ENCODE results near the gene RSPO1. TPM values are rescaled to one million over a fixed set of nuclear protein-coding genes. Genes with fewer than 3 reads are reported as not detected.

The RSPO1 gene
- total RNA-seq, 1 experiment from 2014 or later = not detected

DNA sequence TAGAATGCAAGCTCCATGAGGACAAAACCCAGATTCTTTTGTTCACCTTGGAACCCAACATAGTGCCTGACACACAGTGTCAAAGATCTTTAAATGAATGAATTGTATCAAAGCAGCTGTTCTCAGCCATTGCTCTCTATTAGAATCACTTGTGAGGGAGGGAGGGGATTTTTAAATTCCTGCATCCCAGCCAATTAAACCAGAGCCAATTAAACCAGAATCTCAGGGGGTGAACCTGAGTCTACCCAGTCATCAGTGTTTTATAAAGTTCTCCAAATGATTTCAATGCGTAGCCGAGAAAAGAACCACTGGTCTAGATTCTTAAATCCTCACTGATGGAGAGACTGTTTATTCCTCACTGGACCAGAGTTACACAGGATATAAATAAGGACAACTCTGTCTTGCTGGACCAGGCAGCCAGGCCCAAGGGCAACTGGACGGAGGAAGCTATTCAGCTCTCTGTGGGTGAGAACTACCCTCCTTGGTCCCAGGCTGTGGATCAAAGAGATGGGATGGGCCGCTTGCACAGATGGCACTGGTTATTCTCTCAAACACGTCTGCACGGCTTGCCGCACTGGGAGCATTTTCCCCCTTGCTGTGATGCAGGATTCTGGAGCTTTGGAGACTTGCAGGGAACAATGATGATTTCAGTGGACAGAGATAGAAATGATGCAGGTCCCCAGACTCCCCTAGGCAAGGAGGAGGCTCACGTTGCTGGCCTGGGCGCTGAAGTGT is 37.6 kb upstream of the RSPO1 start:
- Histone ChIP-seq H3F3A (ENCODE audit: low read length, unreplicated experiment) (no peaks in the 10 kb centered on the region), H3K36me3 (ENCODE audit: low read depth, low read length) (no peaks in the 10 kb centered on the region), H3K27ac (ENCODE audit: low read length) (no peak overlapping the region), H4K20me1 (ENCODE audit: low read length) (no peaks in the 10 kb centered on the region), H3K9ac (ENCODE audit: low read length) (no peak overlapping the region), H3K4me3 (ENCODE audit: low read length) (no peak overlapping the region), H3K79me2 (ENCODE audit: low read length) (no peaks in the 10 kb centered on the region), H3K4me2 (ENCODE audit: low read length) (no peak overlapping the region), H2AFZ (ENCODE audit: low read length) (no peak overlapping the region), H3K9me2 (replicated peaks; ENCODE audit: low read length) (no peaks in the 10 kb centered on the region), H3K27me3 (ENCODE audit: low read length) (peaks cover 32% of the 10 kb centered on the region), H3K4me1 (ENCODE audit: insufficient read depth, low read length) (no peaks in the 10 kb centered on the region), H3K9me3 (ENCODE audit: low read length) (no peaks in the 10 kb centered on the region)
- TF ChIP-seq EZH2 (IDR thresholded peaks at IDR 0.05; ENCODE audit: low read length, unreplicated experiment) = no peak
- no peak for TF ChIP-seq EZH2phosphoT487 (IDR thresholded peaks at IDR 0.05; ENCODE audit: borderline replicate concordance, low read length)
- no peak for TF ChIP-seq CTCF (conservative IDR thresholded peaks at IDR 0.05; ENCODE audit: low read depth, low read length)
- intact Hi-C loops (cut with micrococcal nuclease) = no loop called here
- ChIA-PET POLR2A (ENCODE audit: unreplicated experiment) (no interaction called here), CTCF (no interaction called here)
- ATAC-seq = no peak
- no TSS peak for BruUV-seq (replicated peaks)
- no peak for DNase-seq

DNA sequence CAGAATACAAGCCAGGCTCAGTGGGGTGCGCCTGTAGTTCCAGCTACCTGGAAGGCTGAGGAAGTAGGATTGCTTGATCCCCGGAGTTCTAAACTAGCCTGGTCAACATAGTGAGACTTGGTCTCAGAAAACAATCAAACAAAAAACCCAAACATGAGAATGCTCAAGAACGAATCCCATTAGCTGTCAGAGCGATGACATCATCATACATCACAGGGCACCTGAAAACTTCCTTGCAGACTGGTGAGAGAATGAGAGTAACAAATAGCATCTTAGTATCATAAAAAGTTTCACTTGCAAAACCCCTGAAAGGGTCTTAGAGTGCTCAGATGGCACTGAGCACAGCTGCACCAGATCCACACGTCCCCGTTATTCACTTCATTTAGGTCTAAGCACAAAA is 36.6 kb upstream of the RSPO1 start:
- Histone ChIP-seq H3K27me3 (ENCODE audit: low read length) (peaks cover 41% of the 10 kb centered on the region), H3F3A (ENCODE audit: low read length, unreplicated experiment) (no peaks in the 10 kb centered on the region), H3K9ac (ENCODE audit: low read length) (no peak overlapping the region), H3K27ac (ENCODE audit: low read length) (no peak overlapping the region), H3K9me2 (replicated peaks; ENCODE audit: low read length) (no peaks in the 10 kb centered on the region), H3K9me3 (ENCODE audit: low read length) (no peaks in the 10 kb centered on the region), H4K20me1 (ENCODE audit: low read length) (no peaks in the 10 kb centered on the region), H3K4me1 (ENCODE audit: insufficient read depth, low read length) (no peaks in the 10 kb centered on the region), H3K4me2 (ENCODE audit: low read length) (no peak overlapping the region), H2AFZ (ENCODE audit: low read length) (no peak overlapping the region), H3K4me3 (ENCODE audit: low read length) (no peak overlapping the region), H3K79me2 (ENCODE audit: low read length) (no peaks in the 10 kb centered on the region), H3K36me3 (ENCODE audit: low read depth, low read length) (no peaks in the 10 kb centered on the region)
- DNase-seq (no peak), ATAC-seq (no peak)
- ChIA-PET POLR2A (ENCODE audit: unreplicated experiment) (no interaction called here), CTCF (no interaction called here)
- TF ChIP-seq EZH2phosphoT487 (IDR thresholded peaks at IDR 0.05; ENCODE audit: borderline replicate concordance, low read length) = no peak
- no peak for TF ChIP-seq EZH2 (IDR thresholded peaks at IDR 0.05; ENCODE audit: low read length, unreplicated experiment)
- no peak for TF ChIP-seq CTCF (conservative IDR thresholded peaks at IDR 0.05; ENCODE audit: low read depth, low read length)
- intact Hi-C loops (cut with micrococcal nuclease) = no loop called here
- BruUV-seq (replicated peaks) = no TSS peak

- Histone ChIP-seq H3K4me1 (ENCODE audit: insufficient read depth, low read length) (no peaks in the 10 kb centered on the region), H3K4me3 (ENCODE audit: low read length) (no peak overlapping the region), H3K27ac (ENCODE audit: low read length) (no peak overlapping the region), H3F3A (ENCODE audit: low read length, unreplicated experiment) (no peaks in the 10 kb centered on the region), H3K4me2 (ENCODE audit: low read length) (no peak overlapping the region), H3K36me3 (ENCODE audit: low read depth, low read length) (no peaks in the 10 kb centered on the region), H4K20me1 (ENCODE audit: low read length) (no peaks in the 10 kb centered on the region), H3K27me3 (ENCODE audit: low read length) (peaks cover 42% of the 10 kb centered on the region), H3K9me2 (replicated peaks; ENCODE audit: low read length) (no peaks in the 10 kb centered on the region), H3K9me3 (ENCODE audit: low read length) (no peaks in the 10 kb centered on the region), H3K9ac (ENCODE audit: low read length) (no peak overlapping the region), H3K79me2 (ENCODE audit: low read length) (no peaks in the 10 kb centered on the region), H2AFZ (ENCODE audit: low read length) (no peak overlapping the region)
- ChIA-PET POLR2A (ENCODE audit: unreplicated experiment) (no interaction called here), CTCF (no interaction called here)
- intact Hi-C loops (cut with micrococcal nuclease) = no loop called here
- TF ChIP-seq EZH2 (IDR thresholded peaks at IDR 0.05; ENCODE audit: low read length, unreplicated experiment) (no peak), CTCF (conservative IDR thresholded peaks at IDR 0.05; ENCODE audit: low read depth, low read length) (no peak), EZH2phosphoT487 (IDR thresholded peaks at IDR 0.05; ENCODE audit: borderline replicate concordance, low read length) (no peak)
- DNase-seq (no peak), ATAC-seq (no peak)
- no TSS peak for BruUV-seq (replicated peaks)
These were observed 35.4 kb upstream of the RSPO1 start for GRCh38 chr1:37670133-37670532.

All from PC-3 (cell line).